ENCODE data around the gene PCOLCE2. TPM values are rescaled to one million over a fixed set of nuclear protein-coding genes. Genes with fewer than 3 reads are reported as not detected.

Gene PCOLCE2
- total and polyA plus RNA-seq, 2 of the 8 experiments (the other 6 are each of a cell fraction or from before 2014, with no cell fraction given): 11.1 to 12.6 TPM

DNA sequence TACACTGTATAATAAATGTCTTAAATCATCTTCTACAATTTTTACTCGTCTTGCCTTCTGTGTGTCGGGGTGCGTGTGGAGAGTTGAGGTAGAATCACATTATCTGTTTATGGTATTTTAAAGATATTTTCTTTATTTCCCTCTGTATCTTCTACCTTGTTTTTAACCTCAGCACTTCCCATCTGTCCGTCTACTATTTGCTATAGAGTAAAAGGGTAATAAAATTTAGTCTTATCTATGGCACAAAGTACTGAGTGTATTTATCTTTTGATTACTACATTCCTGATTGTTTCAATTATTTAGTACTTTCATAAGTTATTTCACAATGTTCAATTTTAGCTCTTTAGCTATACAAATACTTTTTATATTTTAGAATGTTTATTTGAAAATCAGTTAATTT, 102.9 kb downstream of the PCOLCE2 start:
- H2BK5ac ChIP-seq (ENCODE audit: low read depth, low read length): no peak overlapping the region

More for the DNA sequence above, 102.9 kb downstream of the PCOLCE2 start:
- H3K4me2 ChIP-seq (ENCODE audit: insufficient read depth in 1 of 2, low read depth in 2 of 2, low read length in 2 of 2): no peak overlapping the region
- no peak overlapping the region for H2BK120ac ChIP-seq (replicated peaks; ENCODE audit: low read depth, low read length)
- no peak overlapping the region for H4K91ac ChIP-seq (replicated peaks; ENCODE audit: insufficient read length, low read length)
- TF ChIP-seq FOSL1 (IDR thresholded peaks at IDR 0.05; ENCODE audit: insufficient read depth, low read depth, low read length): no peak
- TF ChIP-seq TAF1 (IDR thresholded peaks at IDR 0.05; ENCODE audit: low read depth, low read length): no peak
- no peak for TF ChIP-seq RAD21 (IDR thresholded peaks at IDR 0.05 in 1 of 2, conservative IDR thresholded peaks at IDR 0.05 in 1 of 2; ENCODE audit: low read depth in 2 of 2, low read length in 2 of 2)
- no peak for TF ChIP-seq SAP30 (IDR thresholded peaks at IDR 0.05; ENCODE audit: insufficient read depth, insufficient replicate concordance, low read length)
- no peak for TF ChIP-seq SP4 (IDR thresholded peaks at IDR 0.05; ENCODE audit: low read length)
- TF ChIP-seq SP2 (IDR thresholded peaks at IDR 0.05; ENCODE audit: low read length): no peak
- TF ChIP-seq, protein P1, sequence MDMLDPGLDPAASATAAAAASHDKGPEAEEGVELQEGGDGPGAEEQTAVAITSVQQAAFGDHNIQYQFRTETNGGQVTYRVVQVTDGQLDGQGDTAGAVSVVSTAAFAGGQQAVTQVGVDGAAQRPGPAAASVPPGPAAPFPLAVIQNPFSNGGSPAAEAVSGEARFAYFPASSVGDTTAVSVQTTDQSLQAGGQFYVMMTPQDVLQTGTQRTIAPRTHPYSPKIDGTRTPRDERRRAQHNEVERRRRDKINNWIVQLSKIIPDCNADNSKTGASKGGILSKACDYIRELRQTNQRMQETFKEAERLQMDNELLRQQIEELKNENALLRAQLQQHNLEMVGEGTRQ (IDR thresholded peaks at IDR 0.05; ENCODE audit: low read length): no peak
- no peak for TF ChIP-seq SUZ12 (IDR thresholded peaks at IDR 0.05; ENCODE audit: low read length)
- no peak for TF ChIP-seq SIRT6 (IDR thresholded peaks at IDR 0.05; ENCODE audit: low read length)
- TF ChIP-seq GTF2F1 (IDR thresholded peaks at IDR 0.05; ENCODE audit: borderline replicate concordance, low read depth, low read length): no peak
- no peak for TF ChIP-seq MAFK (IDR thresholded peaks at IDR 0.05; ENCODE audit: low read depth, low read length)
- H2BK12ac ChIP-seq (ENCODE audit: low read depth, low read length): no peak overlapping the region
- no peaks in the 10 kb centered on the region for H4K20me1 ChIP-seq (replicated peaks in 1 of 2; ENCODE audit: control insufficient read depth in 1 of 2, insufficient read depth in 2 of 2, low read length in 2 of 2)
- no peak overlapping the region for H2AK5ac ChIP-seq (ENCODE audit: low read depth, low read length)
- no peak overlapping the region for H3K56ac ChIP-seq (replicated peaks; ENCODE audit: insufficient read length, low read depth, low read length)
- WGBS, 2 experiments (ENCODE audit: extremely low coverage in 1 of 2, insufficient coverage in 1 of 2, insufficient read length in 1 of 2, insufficient replicate concordance in 2 of 2, low coverage in 1 of 2, low lambda C conversion rate in 2 of 2, missing lambda C conversion rate in 1 of 2): 94% methylated on average over 4 of the region's 4 CpGs; no CpG with 5 or more reads in 1 of the 2 experiments
- H3K27me3 ChIP-seq (replicated peaks in 1 of 4; ENCODE audit: control insufficient read depth in 3 of 4, extremely low read depth in 1 of 4, insufficient read depth in 3 of 4, low read length in 3 of 4): peaks cover 0 to 1% (median 0%) of the 10 kb centered on the region in 4 experiments; a peak in 1 of 7 replicates
- no peak overlapping the region for H2AFZ ChIP-seq (ENCODE audit: low read length)
- peaks cover 0 to 3% (median 1%) of the 10 kb centered on the region in 4 experiments; a peak in 2 of 7 replicates for H3K4me1 ChIP-seq (replicated peaks in 1 of 4; ENCODE audit: control insufficient read depth in 3 of 4, insufficient read depth in 4 of 4, low read length in 3 of 4)
- no peaks in the 10 kb centered on the region for H3K79me2 ChIP-seq (ENCODE audit: control insufficient read depth in 1 of 2, insufficient read depth in 2 of 2, low read length in 2 of 2)
- H3K36me3 ChIP-seq (ENCODE audit: control insufficient read depth in 2 of 4, insufficient read depth in 4 of 4, low read length in 3 of 4): no peaks in the 10 kb centered on the region
- no peaks in the 10 kb centered on the region for H3K79me1 ChIP-seq (ENCODE audit: low read depth, low read length)
- no peak overlapping the region for H3K23ac ChIP-seq (ENCODE audit: insufficient read length)
- H3K9me3 ChIP-seq (ENCODE audit: insufficient read depth in 2 of 2, low read depth in 1 of 2, low read length in 1 of 2): no peaks in the 10 kb centered on the region
- no peak overlapping the region for H3K4ac ChIP-seq (replicated peaks; ENCODE audit: insufficient read length, low read depth, low read length)
- no peak overlapping the region for H3K4me3 ChIP-seq (ENCODE audit: extremely low read depth in 1 of 4, insufficient read depth in 2 of 4, low read depth in 3 of 4, low read length in 4 of 4)
- no peaks in the 10 kb centered on the region for H3K23me2 ChIP-seq (ENCODE audit: low read depth, low read length)
- H3K9ac ChIP-seq (replicated peaks in 1 of 4; ENCODE audit: extremely low read depth in 1 of 4, low read depth in 3 of 4, low read length in 3 of 4): no peak overlapping the region
- POLR2A ChIA-PET (ENCODE audit: partially characterized antibody): no interaction called here
- CTCF ChIA-PET (ENCODE audit: partially characterized antibody): interaction anchor here (0.6 kb wide), 1 partner anchor 47 kb away, joined by 5 read pairs; no protein-coding TSS in a partner anchor
- H4K5ac ChIP-seq (ENCODE audit: insufficient read length, low read depth, low read length): no peak overlapping the region
- DNase-seq (ENCODE audit: low read depth in 1 of 2, low spot score in 2 of 2) (no peak), FAIRE-seq (no peak)
- H3K27ac ChIP-seq (ENCODE audit: low read depth, low read length): no peak overlapping the region
- no peak overlapping the region for H2BK15ac ChIP-seq (ENCODE audit: low read length)
- H4K8ac ChIP-seq (ENCODE audit: extremely low read depth, insufficient read depth, low read length): no peak overlapping the region
- H3K14ac ChIP-seq (ENCODE audit: insufficient read length): no peak overlapping the region
- no peak overlapping the region for H3K18ac ChIP-seq (ENCODE audit: extremely low read depth, low read length)
- no peak overlapping the region for H2BK20ac ChIP-seq (ENCODE audit: low read length)

Measured in H1 (cell line).